ENCODE results near the gene RPL18.
A peak's percentile ranks its signal among the peaks of the same experiment; 100 is the strongest.

RPL18 gene

DNA sequence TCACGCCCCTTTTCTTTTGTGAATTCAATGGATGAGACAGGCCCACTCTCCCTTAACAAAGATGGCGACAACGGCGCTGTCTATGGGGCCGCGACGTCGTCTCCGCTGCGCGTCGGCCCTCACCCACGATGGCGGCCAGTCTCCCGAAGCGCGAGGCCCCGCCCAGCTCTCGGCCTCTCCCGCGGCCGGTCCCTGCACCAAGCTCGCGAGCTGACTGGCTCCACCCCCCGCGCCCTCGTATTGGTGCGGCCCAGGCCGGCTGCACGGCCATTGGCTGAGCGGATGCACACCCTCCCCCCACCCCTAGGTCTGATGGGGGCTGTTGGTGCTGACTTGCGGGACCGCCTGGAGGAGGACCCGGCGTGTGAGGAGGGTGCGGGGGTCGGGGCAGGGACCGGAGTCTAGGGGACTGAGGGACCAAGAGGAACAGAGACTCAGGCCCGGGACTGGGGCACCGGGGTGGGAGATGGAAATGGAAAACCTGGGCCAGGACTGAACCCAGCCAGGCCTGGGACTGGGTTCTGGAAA, 5.2 kb upstream of the RPL18 start:
- Histone ChIP-seq H3K4me2 (peak overlapping the region; percentile 95), H3K9ac (peak overlapping the region; percentile 43; the same call in 1 of the 2 replicates)
- TF ChIP-seq, protein P1, sequence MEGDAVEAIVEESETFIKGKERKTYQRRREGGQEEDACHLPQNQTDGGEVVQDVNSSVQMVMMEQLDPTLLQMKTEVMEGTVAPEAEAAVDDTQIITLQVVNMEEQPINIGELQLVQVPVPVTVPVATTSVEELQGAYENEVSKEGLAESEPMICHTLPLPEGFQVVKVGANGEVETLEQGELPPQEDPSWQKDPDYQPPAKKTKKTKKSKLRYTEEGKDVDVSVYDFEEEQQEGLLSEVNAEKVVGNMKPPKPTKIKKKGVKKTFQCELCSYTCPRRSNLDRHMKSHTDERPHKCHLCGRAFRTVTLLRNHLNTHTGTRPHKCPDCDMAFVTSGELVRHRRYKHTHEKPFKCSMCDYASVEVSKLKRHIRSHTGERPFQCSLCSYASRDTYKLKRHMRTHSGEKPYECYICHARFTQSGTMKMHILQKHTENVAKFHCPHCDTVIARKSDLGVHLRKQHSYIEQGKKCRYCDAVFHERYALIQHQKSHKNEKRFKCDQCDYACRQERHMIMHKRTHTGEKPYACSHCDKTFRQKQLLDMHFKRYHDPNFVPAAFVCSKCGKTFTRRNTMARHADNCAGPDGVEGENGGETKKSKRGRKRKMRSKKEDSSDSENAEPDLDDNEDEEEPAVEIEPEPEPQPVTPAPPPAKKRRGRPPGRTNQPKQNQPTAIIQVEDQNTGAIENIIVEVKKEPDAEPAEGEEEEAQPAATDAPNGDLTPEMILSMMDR (conservative IDR thresholded peaks at IDR 0.05; ENCODE audit: low read depth, low read length): no peak

DNA sequence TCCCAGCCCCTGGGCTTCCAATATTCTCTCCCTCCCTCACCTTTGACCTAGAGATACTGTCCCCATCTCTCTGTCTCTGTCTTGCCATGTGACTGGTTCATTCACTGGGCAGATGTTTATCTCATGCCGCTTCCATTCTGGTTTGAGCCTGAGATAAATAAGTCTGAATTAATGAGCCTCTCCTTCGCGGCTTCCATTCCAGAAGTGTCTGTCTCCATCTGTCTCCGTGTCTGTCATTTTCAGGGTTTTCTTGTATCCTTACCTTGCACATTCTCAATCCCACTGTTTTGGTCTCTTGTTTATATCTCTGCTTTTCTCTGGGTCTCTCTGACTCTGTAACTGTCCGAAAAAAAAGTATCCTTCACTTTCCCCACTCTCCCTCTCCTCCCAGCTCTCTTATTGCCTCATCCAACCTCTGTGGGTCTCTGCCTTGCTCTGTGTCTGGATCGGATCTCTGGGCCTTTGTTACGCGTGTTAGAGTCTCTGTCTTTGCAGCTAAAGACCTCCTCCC, 4.6 kb upstream of the RPL18 start:
- H3K4me2 ChIP-seq: peak overlapping the region; percentile 87
- H3K36me3 ChIP-seq (ENCODE audit: insufficient read depth): no peaks in the 10 kb centered on the region
- TF ChIP-seq, protein P1 (conservative IDR thresholded peaks at IDR 0.05; ENCODE audit: low read depth, low read length): no peak
- peak overlapping the region; percentile 12; the same call in 1 of the 2 replicates for H3K9ac ChIP-seq
- peaks cover 42% of the 10 kb centered on the region for H3K4me1 ChIP-seq (ENCODE audit: low read depth, poor library complexity, severe bottlenecking)
- no peaks in the 10 kb centered on the region for H3K27me3 ChIP-seq (ENCODE audit: insufficient read depth, low read depth)
- H3K4me3 ChIP-seq (IDR thresholded peaks at IDR 0.05; ENCODE audit: insufficient read depth, low read depth, low read length): peak overlapping the region; percentile 56
- H3K79me2 ChIP-seq (ENCODE audit: insufficient read depth, low read depth): peaks cover 17% of the 10 kb centered on the region
- H2AFZ ChIP-seq (ENCODE audit: low read depth): peak overlapping the region; percentile 78
- no peaks in the 10 kb centered on the region for H4K20me1 ChIP-seq (ENCODE audit: insufficient read depth)
- H3K27ac ChIP-seq: peak overlapping the region; percentile 38; the same call in 1 of the 2 replicates

More for the DNA sequence above, 5.2 kb upstream of the RPL18 start:
- Histone ChIP-seq H3K4me1 (ENCODE audit: low read depth, poor library complexity, severe bottlenecking) (peaks cover 42% of the 10 kb centered on the region), H3K79me2 (ENCODE audit: insufficient read depth, low read depth) (peaks cover 14% of the 10 kb centered on the region; the same call in 1 of the 2 replicates), H3K36me3 (ENCODE audit: insufficient read depth) (no peaks in the 10 kb centered on the region), H2AFZ (ENCODE audit: low read depth) (peak overlapping the region; percentile 78), H4K20me1 (ENCODE audit: insufficient read depth) (no peaks in the 10 kb centered on the region), H3K27ac (peak overlapping the region; percentile 38; the same call in 1 of the 2 replicates), H3K4me3 (IDR thresholded peaks at IDR 0.05; ENCODE audit: insufficient read depth, low read depth, low read length) (peak overlapping the region; percentile 56), H3K27me3 (ENCODE audit: insufficient read depth, low read depth) (no peaks in the 10 kb centered on the region)

DNA sequence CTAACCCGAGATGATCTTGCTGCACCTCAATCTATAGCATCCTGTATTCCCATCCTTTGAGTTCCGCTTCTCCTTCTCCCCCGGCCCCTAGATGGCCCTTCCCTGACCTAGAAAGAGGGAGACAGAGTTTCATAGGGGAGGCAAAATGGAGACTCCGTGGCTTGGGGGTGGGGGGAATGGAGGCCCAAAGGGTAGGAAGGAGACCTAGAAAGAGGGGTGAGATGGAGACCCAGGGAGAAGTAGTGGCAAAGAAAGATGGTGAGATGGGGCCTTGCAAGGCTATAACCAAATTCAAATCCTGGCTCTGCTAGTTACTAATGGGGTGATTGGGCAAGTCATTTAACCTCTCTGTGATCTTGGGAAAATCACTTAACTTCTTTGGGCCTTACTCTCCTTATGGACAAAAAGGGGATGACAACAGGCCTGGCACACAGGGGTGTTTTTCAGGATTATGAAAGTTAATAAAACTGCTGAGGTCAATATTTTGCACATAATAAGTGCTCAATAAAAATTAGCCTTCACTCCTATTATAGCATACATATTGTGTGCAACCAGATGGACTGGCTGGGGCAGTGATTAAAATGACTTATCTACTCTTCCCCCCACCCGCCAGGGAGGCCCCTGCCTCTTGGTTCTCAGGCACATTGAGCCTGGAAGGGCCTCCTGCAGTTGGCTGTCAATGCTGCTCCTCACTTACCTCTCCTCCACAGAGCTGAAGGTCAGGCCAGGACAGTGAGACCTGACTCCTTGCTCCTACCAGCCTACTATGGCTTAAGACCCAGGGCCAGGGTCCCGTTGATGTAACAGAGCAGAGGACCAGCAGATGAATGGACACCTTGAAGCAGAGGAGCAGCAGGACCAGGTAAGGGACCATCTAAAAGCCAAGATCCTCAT, 961 bp upstream of the RPL18 start:
- peak overlapping the region; percentile 66 for H3K27ac ChIP-seq
- TF ChIP-seq, protein P1 (conservative IDR thresholded peaks at IDR 0.05; ENCODE audit: low read depth, low read length): peak; percentile 20
- H3K27me3 ChIP-seq (ENCODE audit: insufficient read depth, low read depth): no peaks in the 10 kb centered on the region
- H3K4me2 ChIP-seq: peak overlapping the region; percentile 62
- H3K4me1 ChIP-seq (ENCODE audit: low read depth, poor library complexity, severe bottlenecking): peaks cover 32% of the 10 kb centered on the region
- peaks cover 36% of the 10 kb centered on the region for H3K79me2 ChIP-seq (ENCODE audit: insufficient read depth, low read depth)
- peak overlapping the region; percentile 94 for H3K9ac ChIP-seq
- peaks cover 23% of the 10 kb centered on the region for H4K20me1 ChIP-seq (ENCODE audit: insufficient read depth)
- H3K36me3 ChIP-seq (ENCODE audit: insufficient read depth): peaks cover 10% of the 10 kb centered on the region; the same call in 1 of the 2 replicates
- peak overlapping the region; percentile 65 for H2AFZ ChIP-seq (ENCODE audit: low read depth)
- no peak overlapping the region for H3K4me3 ChIP-seq (IDR thresholded peaks at IDR 0.05; ENCODE audit: insufficient read depth, low read depth, low read length)

- TF ChIP-seq, protein P1 (conservative IDR thresholded peaks at IDR 0.05; ENCODE audit: low read depth, low read length): no peak; the same call in 1 of the 2 replicates
- H3K27ac ChIP-seq: peak overlapping the region; percentile 66
- no peaks in the 10 kb centered on the region for H3K27me3 ChIP-seq (ENCODE audit: insufficient read depth, low read depth)
- H2AFZ ChIP-seq (ENCODE audit: low read depth): peak overlapping the region; percentile 20; the same call in 1 of the 2 replicates
- peak overlapping the region; percentile 94 for H3K9ac ChIP-seq
- H3K36me3 ChIP-seq (ENCODE audit: insufficient read depth): peaks cover 10% of the 10 kb centered on the region; the same call in 1 of the 2 replicates
- peaks cover 35% of the 10 kb centered on the region for H3K79me2 ChIP-seq (ENCODE audit: insufficient read depth, low read depth)
- H3K4me3 ChIP-seq (IDR thresholded peaks at IDR 0.05; ENCODE audit: insufficient read depth, low read depth, low read length): peak overlapping the region; percentile 9
- H3K4me2 ChIP-seq: peak overlapping the region; percentile 63
- peaks cover 26% of the 10 kb centered on the region for H4K20me1 ChIP-seq (ENCODE audit: insufficient read depth)
- peaks cover 23% of the 10 kb centered on the region for H3K4me1 ChIP-seq (ENCODE audit: low read depth, poor library complexity, severe bottlenecking)
Measured at GRCh38 chr19:48618278-48618915, 581 bp downstream of the RPL18 start.
